ENCODE data around the gene RFX3.
A peak's percentile ranks its signal among the peaks of the same experiment; 100 is the strongest.

Gene RFX3

DNA sequence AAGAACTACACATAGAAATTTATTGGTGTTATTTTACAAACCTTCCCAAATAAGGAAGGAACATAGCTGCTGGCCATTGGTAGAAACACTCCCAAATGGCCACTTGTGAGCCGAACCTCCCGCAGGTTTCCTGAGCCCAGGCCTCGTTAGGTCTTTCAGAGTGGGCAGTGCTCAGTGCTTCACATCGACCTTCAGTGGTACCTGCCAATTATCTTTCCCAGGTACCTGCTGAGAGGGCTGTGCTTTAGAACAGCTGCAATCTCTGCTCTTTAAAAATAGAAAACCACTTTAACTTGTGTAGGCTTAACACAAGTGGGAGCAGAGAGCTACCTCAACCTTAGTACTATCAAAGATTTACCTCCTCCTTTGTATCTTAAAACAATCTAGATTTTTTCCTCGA is 334.1 kb downstream of the RFX3 start:
- DNase-seq, result no peak

DNA sequence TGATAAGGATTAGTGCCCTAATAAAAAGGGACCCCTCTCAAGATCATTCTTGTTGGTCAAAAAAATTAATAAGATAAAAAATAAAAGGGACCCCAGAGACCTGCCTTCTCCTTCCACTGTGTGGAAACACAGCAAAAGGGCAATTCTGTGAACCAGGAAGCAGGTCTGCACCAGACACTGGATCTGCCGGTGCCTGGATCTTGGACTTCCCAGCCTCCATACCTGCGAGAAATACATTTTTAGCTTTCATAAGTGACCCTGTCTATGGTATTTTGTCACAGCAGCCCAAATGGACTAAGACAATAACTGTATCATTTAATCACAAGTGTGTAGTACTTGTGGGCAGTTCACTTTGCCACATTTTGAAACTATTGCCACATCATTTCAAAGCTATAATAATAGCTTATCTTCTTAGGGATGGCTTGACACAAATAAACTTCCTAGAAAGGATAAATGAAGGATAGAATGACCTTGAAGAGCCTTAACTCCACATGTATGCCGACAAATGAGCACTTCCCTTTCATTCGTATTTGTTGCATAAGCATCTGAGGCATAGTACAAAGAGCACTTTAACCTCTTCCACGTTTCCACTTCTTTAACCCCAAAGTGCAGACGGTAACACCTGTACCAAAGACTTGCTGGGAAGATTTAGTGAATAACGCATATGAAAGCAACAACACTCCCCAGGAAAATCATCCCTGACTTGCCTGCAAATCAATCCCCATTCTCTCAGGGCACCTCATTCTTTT is 336.5 kb downstream of the RFX3 start:
- DNase-seq, result no peak

DNA sequence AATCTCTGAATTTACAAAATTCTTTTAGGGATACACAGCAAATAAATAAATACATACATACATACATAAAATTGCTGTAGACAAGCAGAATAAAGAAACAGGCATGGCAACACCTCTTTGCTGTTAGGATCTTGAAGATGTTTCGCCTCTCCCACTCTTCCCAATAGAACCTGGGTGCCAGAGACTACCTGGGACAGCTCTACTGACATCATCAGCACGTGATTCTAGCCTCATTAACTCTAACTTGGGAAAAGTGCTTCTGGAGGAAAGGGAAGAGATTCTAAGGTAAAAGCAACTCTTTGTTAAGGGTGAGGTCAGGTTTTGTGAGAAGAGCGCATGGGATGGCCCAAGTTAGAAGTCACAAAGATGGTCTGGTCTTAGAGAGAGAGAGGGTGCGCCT is 339.1 kb downstream of the RFX3 start:
- no peak for DNase-seq

DNA sequence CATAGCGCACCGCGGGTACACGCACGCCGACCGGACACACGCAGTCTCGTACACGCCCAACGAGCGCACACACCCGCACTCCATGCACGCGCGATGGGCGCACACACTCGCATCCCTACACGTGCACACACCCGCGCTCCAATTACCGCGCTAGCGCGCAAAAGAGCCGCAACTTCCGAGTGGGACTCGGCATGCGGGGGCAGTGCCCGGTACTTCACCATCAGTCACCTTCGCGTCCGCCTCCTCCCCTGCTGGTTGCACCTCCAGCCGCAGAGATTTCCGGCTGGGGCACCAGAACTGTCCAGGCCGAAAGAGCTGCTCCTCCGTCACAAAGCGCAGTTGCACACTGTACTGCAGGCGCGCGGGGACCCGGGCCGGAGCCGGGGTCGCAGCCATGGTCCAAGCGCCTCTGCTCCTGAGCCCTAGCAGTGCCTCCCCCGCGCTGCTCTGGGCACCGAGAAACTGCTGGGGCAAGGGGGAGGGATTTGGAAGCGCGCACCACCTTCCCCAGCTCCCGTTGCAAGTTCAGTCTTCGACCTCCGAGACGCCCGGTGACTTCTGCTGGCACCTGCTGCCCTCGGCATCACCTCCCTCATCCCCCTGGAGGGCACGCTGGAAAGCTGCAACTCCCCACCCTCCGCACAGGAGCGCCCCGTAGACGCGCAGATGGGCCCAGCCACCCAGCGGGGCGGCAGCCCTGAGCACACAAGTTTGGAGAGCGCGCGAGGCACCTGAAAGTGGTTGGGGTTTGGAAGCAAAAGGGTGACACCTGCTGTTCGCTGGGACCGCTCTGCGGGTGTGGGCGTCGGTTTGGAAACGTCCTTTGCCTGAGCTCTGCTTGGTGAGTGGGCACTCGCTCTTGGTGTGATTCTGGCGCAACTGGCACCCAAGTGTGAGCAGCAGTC is 344.5 kb downstream of the RFX3 start:
- peak; percentile 9 to 15 for DNase-seq

- DNase-seq, result no peak
These were observed 345.1 kb downstream of the RFX3 start for GRCh38 chr9:3180696-3181048.

- DNase-seq, result no peak
These were observed 346.1 kb downstream of the RFX3 start for GRCh38 chr9:3179711-3180110.

DNA sequence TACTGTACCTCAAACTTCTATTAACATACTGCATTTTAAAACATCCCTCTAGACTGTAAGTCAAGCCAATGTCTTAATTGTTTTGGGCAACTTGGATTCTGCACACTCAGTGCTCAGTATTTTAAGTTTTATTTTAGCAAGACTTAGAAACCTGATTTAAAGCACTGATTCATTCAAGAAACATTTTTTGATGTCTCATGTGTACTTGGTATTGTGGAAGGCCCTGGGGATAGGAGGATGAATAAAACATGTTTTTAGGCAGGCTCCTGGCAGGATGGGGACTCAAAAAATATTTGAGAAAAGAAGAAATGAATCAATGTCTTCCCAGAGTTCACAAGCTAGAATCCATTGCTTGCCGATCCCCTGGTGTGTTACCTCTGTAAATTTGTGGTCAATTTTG is 347.9 kb downstream of the RFX3 start:
- no peak for DNase-seq

GRCh38 chr9:3177146-3177761 is 348.5 kb downstream of the RFX3 start:
- no peak for DNase-seq

DNA sequence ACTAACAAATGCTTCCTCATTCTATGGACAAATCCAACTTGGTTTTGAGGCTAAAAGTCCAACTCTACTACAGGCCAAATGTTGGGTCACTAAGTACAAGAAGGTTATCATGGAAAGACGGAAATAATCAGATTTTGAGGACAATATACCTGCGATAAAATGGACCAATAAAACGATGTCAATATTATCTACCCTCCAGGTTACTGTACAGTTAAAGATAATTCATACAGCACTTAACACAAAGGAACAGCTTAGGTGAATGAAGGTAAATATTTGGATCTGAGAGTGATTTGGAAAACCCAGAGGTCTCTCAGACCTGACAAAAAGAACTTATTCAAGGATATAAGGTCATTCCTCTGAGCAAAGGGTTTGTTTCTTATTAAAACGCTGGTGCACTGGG is 352.4 kb downstream of the RFX3 start:
- no peak for DNase-seq

DNA sequence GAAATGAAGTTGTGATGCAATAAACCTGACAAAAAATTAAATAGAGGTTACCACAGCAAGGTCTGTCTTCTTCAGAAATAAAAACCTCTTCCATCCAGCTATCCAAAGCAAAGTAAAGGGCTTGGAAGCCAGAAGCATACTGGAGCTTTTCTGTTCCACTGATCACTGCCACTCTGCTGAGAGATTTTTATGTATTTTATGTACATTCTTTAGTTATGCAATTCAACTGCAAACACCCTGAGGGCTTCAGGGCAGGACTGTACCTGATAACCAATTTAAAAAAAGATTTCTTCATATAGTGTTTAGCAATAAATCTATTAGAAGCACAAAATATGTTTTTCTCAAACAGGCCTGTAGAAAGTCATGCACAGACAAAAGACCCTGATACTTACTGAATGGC is 355.0 kb downstream of the RFX3 start:
- DNase-seq, result no peak

Measured in stimulated activated CD4-positive, alpha-beta T cell treated with anti-CD3 and anti-CD28 coated beads, Interleukin-4, amount 100 ng/mL, for 4 hours (primary cell).